Body of pancreas (tissue), 4 donors: Measurements from ENCODE around the gene CAPN12. TPM values are rescaled to one million over a fixed set of nuclear protein-coding genes. Genes with fewer than 3 reads are reported as not detected.

Experiments
- ATAC-seq: fragments of 150-250 bp; one replicate; pipeline ENCODE4 v1.9.1; 2016
- DNase-seq, 4 donors: peaks; one replicate each; pipeline ENCODE4 v3.0.0-alpha.2; 2019
- H3K27ac ChIP-seq, 4 donors: fragments of 200-600 bp; sonication (generic); 1 replicate in 3 of 4; 2 replicates in 1 of 4; pipeline versions ENCODE4 v1.5.1 to v1.6.1; 2016 to 2019; ENCODE audit warnings: mild to moderate bottlenecking in 1 of 4, mixed read lengths in 1 of 4, moderate library complexity in 1 of 4
- H3K27me3 ChIP-seq, 2 donors: fragments of 200-600 bp; sonication (generic); one replicate each; pipeline ENCODE4 v1.6.0; 2016; ENCODE audit warnings: mild to moderate bottlenecking in 1 of 2
- H3K36me3 ChIP-seq, 2 donors: fragments of 200-600 bp; sonication (generic); replicated peaks in 1 of 2; 2 replicates each; pipeline ENCODE4 v1.5.1; 2016; ENCODE audit warnings: low read depth in 2 of 2; ENCODE audit not compliant: insufficient read depth in 1 of 2
- H3K4me1 ChIP-seq: fragments of 200-600 bp; sonication (generic); one replicate; pipeline ENCODE4 v1.6.0; 2016
- H3K4me3 ChIP-seq, 2 donors: fragments of 200-600 bp; sonication (generic); 1 replicate in 1 of 2; 2 replicates in 1 of 2; pipeline ENCODE4 v1.5.1; 2016 to 2019
- H3K9me3 ChIP-seq, 3 donors: fragments of 200-600 bp; sonication (generic); 1 replicate in 2 of 3; 2 replicates in 1 of 3; pipeline ENCODE4 v1.5.1; 2016
- POLR2A ChIP-seq, 3 donors: fragments of 450-650 bp; IDR thresholded peaks; one replicate each; pipeline ENCODE4 v1.6.1; 2016; ENCODE audit warnings: antibody characterized with exemption in 3 of 3, mild to moderate bottlenecking in 2 of 3
- WGBS, 2 donors: methylation state at CpG; one replicate each; pipeline ENCODE4 v1.1.5; 2017; 5-methylcytosine and 5-hydroxymethylcytosine counted together
- intact Hi-C: fragments of 100-400 bp; cut with DNase I; formaldehyde crosslinking; loops from one replicate; pipeline ENCODE4 v1.15.1; 2023
- total RNA-seq, 2 donors: library from RNA; depleted of rRNA; stranded (reverse); fragments of >200 nt; gene quantifications; one replicate each; pipeline ENCODE4 v1.1.0, GENCODE V29; 2016
- TF ChIP-seq, protein P1 (sequence below), 7 experiments: fragments of 450-650 bp in 4 of 7; fragments of 200-600 bp in 3 of 7; sonication (generic) in 3 of 7; IDR thresholded peaks; one replicate each; pipeline ENCODE4 v1.5.1; 2016 to 2019; ENCODE audit warnings: antibody characterized with exemption in 7 of 7

The CAPN12 gene
- total RNA-seq, 2 donors from 2014 or later, result 9.9 to 11.4 TPM

DNA sequence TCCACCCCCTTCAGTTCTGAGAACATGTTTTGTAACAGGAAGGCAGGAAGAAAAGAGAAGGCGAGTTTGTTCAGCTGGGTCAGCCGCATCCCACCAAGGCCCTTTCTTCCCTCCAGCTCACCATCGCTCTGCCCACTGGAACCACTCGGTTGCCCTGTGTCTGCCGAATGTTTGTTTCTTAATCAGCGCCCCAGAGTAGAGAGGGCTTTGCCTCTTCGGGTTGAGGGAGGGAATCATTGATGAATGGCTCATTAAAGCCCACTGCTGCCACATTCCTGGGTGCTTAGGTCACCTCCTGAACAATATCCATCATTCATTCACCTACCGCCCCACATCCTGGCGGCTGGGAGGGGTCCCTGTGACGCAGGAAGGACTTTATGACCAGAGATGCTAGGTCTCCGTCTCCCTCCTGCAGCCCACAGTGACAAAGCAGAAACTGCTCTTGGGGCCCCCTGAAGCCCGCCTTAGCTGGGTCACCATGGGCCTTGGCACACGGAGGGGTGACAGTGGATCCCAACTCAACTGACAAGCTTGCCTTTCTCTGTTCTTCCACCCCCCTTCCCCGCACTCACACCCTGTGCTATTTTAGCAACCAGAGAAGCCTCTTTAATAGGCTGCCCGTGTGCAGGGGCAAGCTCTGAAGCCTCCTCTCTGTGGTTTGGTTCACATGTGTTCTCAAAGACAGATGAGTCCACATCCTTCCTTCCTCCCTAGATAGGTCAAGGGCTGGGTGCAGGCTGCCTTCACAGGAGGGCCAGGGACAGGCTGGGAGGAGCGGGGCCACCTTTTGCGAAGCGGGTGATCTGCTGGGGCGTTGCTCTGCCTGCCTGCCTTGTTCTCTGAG lies 50.7 kb downstream of the CAPN12 start:
- Histone ChIP-seq H3K27me3 (no peaks in the 10 kb centered on the region), H3K27ac (peak overlapping the region; percentile 70 to 98 (median 91)), H3K4me1 (peaks cover 91% of the 10 kb centered on the region), H3K36me3 (peaks cover 0 to 2% of the 10 kb centered on the region in 2 donors), H3K9me3 (no peaks in the 10 kb centered on the region), H3K4me3 (no peak overlapping the region)
- peak; percentile 53 to 76 (median 62) for DNase-seq
- WGBS, 2 donors, result 54 to 63% methylated on average over 17 to 19 of the region's 19 CpGs
- TF ChIP-seq, protein P1, sequence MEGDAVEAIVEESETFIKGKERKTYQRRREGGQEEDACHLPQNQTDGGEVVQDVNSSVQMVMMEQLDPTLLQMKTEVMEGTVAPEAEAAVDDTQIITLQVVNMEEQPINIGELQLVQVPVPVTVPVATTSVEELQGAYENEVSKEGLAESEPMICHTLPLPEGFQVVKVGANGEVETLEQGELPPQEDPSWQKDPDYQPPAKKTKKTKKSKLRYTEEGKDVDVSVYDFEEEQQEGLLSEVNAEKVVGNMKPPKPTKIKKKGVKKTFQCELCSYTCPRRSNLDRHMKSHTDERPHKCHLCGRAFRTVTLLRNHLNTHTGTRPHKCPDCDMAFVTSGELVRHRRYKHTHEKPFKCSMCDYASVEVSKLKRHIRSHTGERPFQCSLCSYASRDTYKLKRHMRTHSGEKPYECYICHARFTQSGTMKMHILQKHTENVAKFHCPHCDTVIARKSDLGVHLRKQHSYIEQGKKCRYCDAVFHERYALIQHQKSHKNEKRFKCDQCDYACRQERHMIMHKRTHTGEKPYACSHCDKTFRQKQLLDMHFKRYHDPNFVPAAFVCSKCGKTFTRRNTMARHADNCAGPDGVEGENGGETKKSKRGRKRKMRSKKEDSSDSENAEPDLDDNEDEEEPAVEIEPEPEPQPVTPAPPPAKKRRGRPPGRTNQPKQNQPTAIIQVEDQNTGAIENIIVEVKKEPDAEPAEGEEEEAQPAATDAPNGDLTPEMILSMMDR (IDR thresholded peaks at IDR 0.05), result no peak
- TF ChIP-seq POLR2A (IDR thresholded peaks at IDR 0.05), result peak; percentile 25 to 71 (median 62)
- intact Hi-C loops, result no loop called here
- ATAC-seq, result peak; percentile 77

DNA sequence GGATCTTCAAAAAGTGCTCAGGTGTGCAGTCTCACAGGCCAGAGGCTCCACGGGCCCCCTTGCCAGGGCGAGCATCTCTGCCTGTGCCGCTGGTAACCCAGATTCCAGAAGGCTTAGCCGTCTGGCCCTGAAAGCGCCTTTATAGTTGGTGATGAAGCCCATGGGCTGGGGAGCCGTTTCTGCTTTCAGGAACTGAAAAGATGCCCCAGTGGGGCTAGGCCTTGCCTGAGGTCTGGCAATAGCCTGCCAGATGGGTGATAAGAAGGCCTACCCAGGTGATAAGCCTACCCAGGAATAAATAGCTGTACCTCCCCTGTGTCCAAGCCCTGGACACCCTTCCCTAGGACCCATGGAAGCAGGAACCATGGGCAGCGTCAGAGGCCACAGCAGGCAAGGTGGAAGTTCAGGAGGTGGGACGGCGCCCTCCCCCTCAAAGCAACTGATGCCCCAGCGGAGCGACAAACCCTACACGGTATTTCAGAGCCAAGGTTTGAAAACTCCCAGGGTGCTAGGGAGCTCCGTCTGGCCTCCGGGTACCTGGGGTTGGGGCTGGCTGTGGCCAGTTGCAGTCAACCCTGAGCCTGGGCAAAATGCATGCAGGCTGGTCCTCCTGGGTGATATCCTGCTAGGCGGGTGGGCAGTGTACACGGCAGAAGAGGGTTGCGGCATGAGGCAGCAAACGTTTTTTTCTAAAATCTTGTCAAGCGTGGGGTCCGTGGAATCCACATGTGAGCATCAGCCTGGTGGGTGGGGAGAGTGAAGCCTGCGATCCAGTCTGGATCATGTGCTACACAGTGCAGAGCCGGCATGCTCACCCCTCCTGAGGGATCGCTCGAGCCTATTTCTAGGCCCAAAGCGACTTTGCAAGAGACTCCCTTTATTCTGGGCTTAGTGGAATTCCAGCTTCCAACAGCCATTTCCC lies 51.6 kb downstream of the CAPN12 start:
- H3K9me3 ChIP-seq, result no peaks in the 10 kb centered on the region
- no peaks in the 10 kb centered on the region for H3K27me3 ChIP-seq
- intact Hi-C loops, result no loop called here
- peak overlapping the region; percentile 70 to 98 (median 91) for H3K27ac ChIP-seq
- WGBS, 2 donors, result 72 to 77% methylated on average over 18 to 25 of the region's 25 CpGs
- no peak for TF ChIP-seq POLR2A (IDR thresholded peaks at IDR 0.05)
- TF ChIP-seq, protein P1 (IDR thresholded peaks at IDR 0.05), result no peak
- peaks cover 0 to 2% of the 10 kb centered on the region in 2 donors for H3K36me3 ChIP-seq
- peaks cover 91% of the 10 kb centered on the region for H3K4me1 ChIP-seq
- DNase-seq (no peak), ATAC-seq (no peak)
- H3K4me3 ChIP-seq, result no peak overlapping the region

DNA sequence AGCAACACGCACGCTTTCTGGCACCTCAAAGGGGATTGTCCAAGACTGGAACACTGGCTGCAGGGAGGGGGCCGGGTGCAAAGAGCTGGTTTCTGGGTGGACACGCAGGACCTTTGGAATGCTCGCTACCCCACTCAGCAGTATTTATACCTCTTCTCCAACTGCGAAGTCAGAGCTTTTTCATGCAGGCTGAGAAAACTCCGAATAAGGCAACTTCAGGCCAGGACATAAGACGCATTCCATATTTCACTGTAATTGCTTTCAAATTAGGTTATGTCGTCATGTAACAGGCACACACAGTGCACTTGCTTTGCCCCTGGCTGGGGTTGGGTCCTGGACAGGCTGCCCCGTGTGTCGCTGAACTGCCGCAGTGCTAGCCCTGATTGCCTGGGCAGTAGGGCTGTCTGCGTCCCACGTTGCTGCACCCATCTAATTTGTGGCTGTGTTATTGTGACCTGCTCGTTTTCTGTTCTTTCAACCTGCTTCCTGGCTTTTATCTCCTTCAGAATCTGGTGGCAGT lies 52.3 kb downstream of the CAPN12 start:
- Histone ChIP-seq H3K36me3 (peaks cover 0 to 2% of the 10 kb centered on the region in 2 donors), H3K27ac (peak overlapping the region; percentile 70 to 98 (median 91)), H3K4me1 (peaks cover 91% of the 10 kb centered on the region), H3K4me3 (no peak overlapping the region), H3K9me3 (no peaks in the 10 kb centered on the region), H3K27me3 (no peaks in the 10 kb centered on the region)
- 65 to 68% methylated on average over 12 to 15 of the region's 15 CpGs for WGBS, 2 donors
- intact Hi-C loops, result no loop called here
- DNase-seq, result peak in 3 of 4 donors; percentile 58 to 74 (median 68)
- ATAC-seq, result peak; percentile 58
- TF ChIP-seq, protein P1 (IDR thresholded peaks at IDR 0.05), result no peak
- peak in 2 of 3 donors; percentile 27 to 47 for TF ChIP-seq POLR2A (IDR thresholded peaks at IDR 0.05)

DNA sequence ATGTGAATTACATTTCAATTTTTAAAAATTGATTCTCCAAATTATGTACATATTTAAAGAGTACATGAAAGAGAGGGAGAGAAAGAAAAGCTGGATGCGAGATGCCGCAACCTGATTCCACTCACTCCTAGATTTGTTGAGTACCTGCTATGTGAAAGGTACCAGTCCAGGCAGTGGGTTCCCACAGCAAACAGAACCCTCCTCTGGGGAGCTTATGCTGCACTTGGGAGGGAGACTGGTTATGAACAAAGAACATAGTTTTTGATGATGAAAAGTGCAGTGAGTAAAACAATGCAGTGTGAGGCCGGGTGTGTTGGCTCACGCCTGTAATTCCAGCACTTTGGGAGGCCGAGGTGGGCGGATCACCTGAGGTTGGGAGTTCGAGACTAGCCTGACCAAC lies 53.4 kb downstream of the CAPN12 start:
- no peak for ATAC-seq
- 76 to 80% methylated on average over 7 of the region's 7 CpGs for WGBS, 2 donors
- DNase-seq, result no peak
- Histone ChIP-seq H3K4me1 (peaks cover 91% of the 10 kb centered on the region), H3K4me3 (no peak overlapping the region), H3K9me3 (no peaks in the 10 kb centered on the region), H3K27ac (peak overlapping the region in 3 of 4 donors; percentile 89 to 98 (median 93)), H3K36me3 (peaks cover 0 to 2% of the 10 kb centered on the region in 2 donors), H3K27me3 (no peaks in the 10 kb centered on the region)
- TF ChIP-seq, protein P1 (IDR thresholded peaks at IDR 0.05), result no peak
- no peak for TF ChIP-seq POLR2A (IDR thresholded peaks at IDR 0.05)
- intact Hi-C loops, result no loop called here
